ENCODE results near the gene CNTNAP5.

CNTNAP5 gene

DNA sequence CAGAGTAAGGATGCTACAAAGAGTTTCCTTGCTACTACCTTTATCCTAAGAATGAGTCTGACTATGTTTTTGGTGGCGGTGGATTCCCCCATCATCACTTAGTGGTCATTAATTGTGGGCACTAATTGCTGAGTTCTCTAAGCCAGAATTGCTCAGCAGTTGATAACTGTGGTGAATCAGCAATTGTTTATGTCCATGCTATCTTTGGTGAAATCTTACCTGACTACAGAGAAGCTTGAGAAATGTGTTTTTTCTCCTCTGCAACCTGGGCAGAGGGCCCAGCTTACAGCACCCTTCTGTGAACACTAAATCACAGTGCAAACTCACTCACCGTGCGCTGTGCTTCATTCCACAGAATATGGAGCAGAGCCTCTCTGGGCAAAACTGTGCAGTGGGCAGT, 683.6 kb downstream of the CNTNAP5 start:
- no peak for DNase-seq

DNA sequence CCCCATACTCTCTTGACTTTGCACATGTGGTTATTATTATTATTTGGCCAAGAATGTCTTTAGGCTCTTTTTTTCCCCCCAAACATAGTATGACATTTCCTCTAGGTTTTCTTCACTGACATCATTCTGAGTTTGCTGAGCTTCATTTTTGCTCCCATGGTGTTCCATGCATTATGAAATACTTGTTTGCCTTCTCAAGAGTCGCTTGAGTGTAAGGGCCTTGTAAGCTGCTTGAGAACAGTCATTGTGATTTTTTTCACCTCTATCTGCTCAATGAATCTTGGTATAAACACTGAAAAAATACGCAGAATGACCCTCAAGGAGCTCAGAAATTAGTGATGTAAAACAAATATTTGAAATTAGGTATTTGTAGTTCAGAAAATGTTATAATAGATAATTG, 688.9 kb downstream of the CNTNAP5 start:
- no peak for DNase-seq

GRCh38 chr2:124725187-124725586, 700.1 kb downstream of the CNTNAP5 start:
- no peak for DNase-seq

GRCh38 chr2:124740636-124741035, 715.5 kb downstream of the CNTNAP5 start:
- no peak for DNase-seq

GRCh38 chr2:124753842-124754241, 728.8 kb downstream of the CNTNAP5 start:
- no peak for DNase-seq

DNA sequence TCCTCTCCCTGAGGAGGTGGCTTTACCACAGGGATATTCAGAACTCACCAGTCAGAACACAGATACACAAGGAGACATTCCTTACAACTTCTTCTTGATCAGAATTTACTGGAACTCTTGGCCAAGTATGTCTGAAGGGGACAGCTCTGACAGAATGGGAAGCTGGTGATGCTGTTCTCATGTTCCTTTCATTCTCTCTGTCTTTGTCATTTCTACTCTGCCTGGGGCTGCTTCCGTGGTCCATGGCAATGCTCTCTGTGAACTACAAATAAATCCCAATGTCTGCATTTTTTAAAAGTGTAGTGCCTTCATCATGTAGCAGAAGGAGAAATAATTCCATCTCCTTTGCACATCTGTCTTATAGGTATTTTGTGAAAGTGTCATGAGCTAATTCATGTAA, 730.3 kb downstream of the CNTNAP5 start:
- DNase-seq, result no peak

DNA sequence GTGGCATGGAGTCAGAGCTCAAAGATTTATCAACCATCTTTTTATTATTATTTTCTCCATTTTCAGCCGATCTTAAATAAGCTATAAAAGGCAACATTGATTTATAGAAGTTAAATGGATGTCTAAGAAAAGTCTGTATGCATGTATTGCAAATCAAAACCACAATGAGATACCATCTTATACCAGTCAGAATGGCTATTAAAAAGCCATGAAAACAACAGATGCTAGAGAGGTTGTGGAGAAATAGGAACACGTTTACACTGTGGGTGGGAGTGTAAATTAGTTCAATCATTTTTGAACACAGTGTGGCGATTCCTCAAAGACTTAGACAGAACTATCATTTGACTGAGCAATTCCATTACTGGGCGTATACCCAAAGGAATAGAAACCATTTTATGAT, 731.0 kb downstream of the CNTNAP5 start:
- no peak for DNase-seq

DNA sequence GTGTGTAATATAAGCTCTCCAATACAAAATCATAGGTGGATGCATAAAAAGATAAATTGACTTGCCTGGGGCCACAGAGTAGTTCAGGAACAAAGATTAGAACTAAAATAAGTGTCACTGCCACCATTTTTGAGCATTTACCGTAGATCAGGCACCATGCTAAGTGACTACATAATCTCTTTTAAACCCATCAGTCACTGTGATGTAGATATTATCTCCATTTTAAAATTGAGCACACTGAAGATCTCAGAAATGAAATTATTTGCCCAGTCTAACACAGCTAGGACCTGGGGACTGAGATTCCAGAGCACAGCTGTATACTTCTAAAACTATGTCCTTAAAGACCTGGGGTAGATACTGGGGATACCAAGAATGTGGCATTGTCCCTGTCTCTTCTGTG, 737.3 kb downstream of the CNTNAP5 start:
- DNase-seq, result no peak

- DNase-seq, result no peak
Measured at GRCh38 chr2:124763611-124764010, 738.5 kb downstream of the CNTNAP5 start.

GRCh38 chr2:124774781-124775180, 749.7 kb downstream of the CNTNAP5 start:
- DNase-seq, result no peak

GRCh38 chr2:124776332-124776731, 751.2 kb downstream of the CNTNAP5 start:
- DNase-seq, result no peak

DNA sequence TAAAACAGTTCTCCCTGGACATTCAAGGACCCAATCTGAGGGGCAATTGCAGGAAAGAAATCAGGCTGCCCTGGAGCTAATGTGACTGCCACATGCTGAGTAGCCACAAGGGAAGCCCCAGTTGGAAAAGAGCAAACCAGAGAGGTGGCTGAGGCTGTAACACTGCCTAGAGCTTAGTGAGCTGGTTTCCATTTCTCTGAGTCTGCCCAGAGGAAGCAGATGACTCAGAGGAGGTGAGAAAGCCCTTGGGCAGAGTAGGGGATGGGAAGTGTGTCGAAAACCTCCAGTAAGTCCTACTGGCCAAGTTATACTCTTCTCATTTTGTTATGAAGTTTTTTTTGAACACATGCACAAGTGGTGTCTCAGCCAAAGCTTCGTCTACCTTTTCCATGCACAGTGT, 753.0 kb downstream of the CNTNAP5 start:
- no peak for DNase-seq

- no peak for DNase-seq
Measured at GRCh38 chr2:124796647-124797046, 771.6 kb downstream of the CNTNAP5 start.

- DNase-seq, result no peak
Measured at GRCh38 chr2:124797049-124797448, 772.0 kb downstream of the CNTNAP5 start.

- DNase-seq, result no peak
Measured at GRCh38 chr2:124798551-124798950, 773.5 kb downstream of the CNTNAP5 start.

DNA sequence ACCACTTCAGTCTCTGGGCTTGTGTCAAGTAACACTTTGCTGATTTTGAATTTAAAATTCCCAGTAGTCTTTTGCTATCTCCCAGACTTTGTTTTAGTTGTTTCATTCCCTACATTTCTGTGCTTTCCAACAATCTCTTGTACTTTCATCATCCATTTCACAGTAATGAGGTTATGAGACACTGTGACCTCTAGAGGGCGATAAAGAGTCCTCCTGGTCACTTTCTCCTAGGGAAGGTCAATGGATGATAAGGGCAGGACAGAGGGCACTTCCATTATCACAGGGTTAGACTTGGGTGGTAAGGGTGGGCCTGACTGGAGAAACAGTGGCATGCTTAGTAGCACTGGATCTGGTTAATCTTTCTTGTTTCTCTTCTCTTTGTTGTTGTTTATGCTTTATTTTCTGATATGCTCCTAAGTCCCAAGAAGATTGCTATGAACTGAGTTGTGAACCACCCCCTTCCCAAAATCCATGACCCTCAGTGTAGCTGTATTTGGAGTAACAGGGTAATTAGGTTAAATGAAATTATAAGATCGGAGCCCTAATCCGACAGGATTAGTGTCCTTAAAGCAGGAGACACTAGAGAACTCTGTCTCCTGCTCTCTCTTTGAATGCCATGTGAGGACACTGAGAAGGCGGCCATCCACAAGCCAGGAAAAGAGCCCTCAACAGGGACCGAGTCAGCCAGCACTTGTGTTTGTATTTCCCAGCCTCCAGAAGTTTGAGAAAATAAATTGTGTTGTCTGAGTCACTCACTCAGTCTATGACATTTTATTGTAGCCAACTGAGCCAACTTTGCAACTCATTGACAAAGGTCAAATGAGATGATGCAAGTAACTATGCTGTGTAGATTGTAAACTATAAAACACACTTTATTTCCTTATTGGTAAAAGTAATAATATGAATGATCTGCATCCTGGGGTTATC, 779.2 kb downstream of the CNTNAP5 start:
- no peak for DNase-seq

GRCh38 chr2:124805060-124805459, 780.0 kb downstream of the CNTNAP5 start:
- DNase-seq, result no peak

GRCh38 chr2:124810132-124810531, 785.0 kb downstream of the CNTNAP5 start:
- DNase-seq, result no peak

DNA sequence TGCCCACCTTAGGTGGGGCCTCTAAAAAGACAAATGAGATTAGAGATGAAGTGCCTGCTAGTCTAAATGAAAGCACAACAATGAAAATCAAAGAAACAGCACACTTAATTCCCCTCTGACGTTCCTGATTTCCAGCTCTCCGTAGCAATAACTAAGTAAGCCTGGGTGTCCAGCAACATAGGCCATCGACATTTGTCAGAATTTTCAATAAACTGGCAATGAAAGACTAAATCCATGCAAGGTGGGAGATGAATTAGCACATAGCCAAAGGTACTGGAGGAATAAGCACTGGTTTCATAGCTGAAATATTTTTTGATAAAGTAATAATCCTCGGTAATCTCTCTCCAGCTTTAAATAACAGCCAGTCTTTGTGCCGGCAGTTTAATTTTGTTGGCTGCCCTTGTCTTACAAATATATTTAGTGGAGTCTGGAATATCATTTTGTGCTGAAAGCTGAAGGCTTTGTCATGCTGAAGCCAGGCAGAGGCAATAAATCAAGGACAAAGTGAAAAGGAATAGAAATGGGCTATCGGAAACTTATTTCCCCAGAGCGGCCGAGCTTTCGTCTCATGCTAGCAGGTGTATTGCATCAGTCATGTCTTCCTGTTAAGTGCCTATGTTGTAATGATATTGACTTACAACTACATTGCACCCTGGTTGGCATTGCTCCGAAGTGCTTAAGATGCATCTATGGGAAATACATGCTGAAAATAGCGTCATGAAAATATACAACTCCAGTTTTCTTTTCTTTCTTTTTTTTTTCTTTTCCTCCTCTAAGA, 790.1 kb downstream of the CNTNAP5 start:
- no peak for DNase-seq

DNA sequence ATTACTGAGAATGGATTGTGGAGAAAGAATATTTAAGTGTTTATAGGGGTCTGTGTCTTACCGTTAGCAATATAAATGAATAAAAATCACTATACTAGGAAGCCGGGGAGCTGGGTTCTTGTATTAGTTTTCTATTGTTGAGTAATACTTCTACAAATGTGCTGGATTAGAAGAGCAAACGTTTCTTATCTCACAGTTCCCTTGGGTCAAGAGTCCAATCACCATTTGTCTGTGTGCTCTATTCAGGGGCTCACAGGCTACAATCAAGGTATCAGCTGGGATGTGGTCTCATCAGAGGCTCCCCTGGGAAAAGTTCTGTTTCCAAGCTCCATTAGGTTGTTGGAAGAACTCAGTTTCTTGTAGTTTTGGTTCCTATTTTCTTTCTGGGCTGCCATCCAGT, 790.9 kb downstream of the CNTNAP5 start:
- no peak for DNase-seq

- DNase-seq, result no peak
Measured at GRCh38 chr2:124822516-124822915, 797.4 kb downstream of the CNTNAP5 start.

DNA sequence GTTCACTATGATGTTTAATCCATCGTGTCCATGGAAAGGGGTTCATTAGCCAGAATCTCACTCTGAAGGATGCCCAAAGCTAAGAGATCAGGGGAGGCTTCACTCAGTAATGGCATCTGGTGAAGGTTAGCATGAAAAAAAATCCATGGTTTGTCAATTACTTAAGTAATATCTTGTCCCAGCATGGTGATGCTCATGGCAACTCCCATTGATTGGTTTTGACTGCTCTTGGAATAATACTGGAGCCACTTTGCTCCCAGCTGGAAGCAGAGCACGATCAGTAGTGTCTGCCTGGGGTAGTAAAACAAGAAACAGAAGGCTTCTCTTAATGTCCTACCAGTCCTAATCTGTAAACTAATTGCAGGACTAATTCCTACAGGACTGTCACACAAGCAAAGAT, 799.4 kb downstream of the CNTNAP5 start:
- DNase-seq, result no peak

GRCh38 chr2:124832521-124832920, 807.4 kb downstream of the CNTNAP5 start:
- no peak for DNase-seq

- no peak for DNase-seq
Measured at GRCh38 chr2:124834331-124834730, 809.2 kb downstream of the CNTNAP5 start.
